H4 (cell line): ENCODE measurements around the gene AFTPH. TPM values are rescaled to one million over a fixed set of nuclear protein-coding genes. Genes with fewer than 3 reads are reported as not detected.

Experiments used
- DNase-seq: peaks from one replicate; pipeline ENCODE4 v3.0.0-alpha.2; 2015; ENCODE audit warnings: low spot score
- total RNA-seq: library from RNA; depleted of rRNA; stranded (reverse); fragments of >200 nt; shearing (Covaris generic); gene quantifications from 2 replicates; pipeline ENCODE4 v1.2.3, GENCODE V29; 2014

Gene AFTPH
- total RNA-seq, 1 experiment from 2014 or later: 23.3 TPM

GRCh38 chr2:64587561-64587960 is 63.4 kb downstream of the AFTPH start:
- DNase-seq: no peak

GRCh38 chr2:64591188-64591587 is 67.1 kb downstream of the AFTPH start:
- DNase-seq: no peak

GRCh38 chr2:64593035-64593655 is 69.0 kb downstream of the AFTPH start:
- no peak for DNase-seq

- no peak for DNase-seq
Observed at GRCh38 chr2:64594226-64594989, 70.3 kb downstream of the AFTPH start.

GRCh38 chr2:64595397-64596176 is 71.5 kb downstream of the AFTPH start:
- DNase-seq: no peak

- no peak for DNase-seq
Observed at GRCh38 chr2:64598226-64598625, 74.1 kb downstream of the AFTPH start.

- no peak for DNase-seq
Observed at GRCh38 chr2:64599469-64599868, 75.3 kb downstream of the AFTPH start.

GRCh38 chr2:64601034-64601754 is 77.1 kb downstream of the AFTPH start:
- no peak for DNase-seq

- no peak for DNase-seq
Observed at GRCh38 chr2:64601785-64602391, 77.8 kb downstream of the AFTPH start.

GRCh38 chr2:64602436-64602835 is 78.3 kb downstream of the AFTPH start:
- DNase-seq: no peak

GRCh38 chr2:64604155-64604554 is 80.0 kb downstream of the AFTPH start:
- no peak for DNase-seq

- no peak for DNase-seq
Observed at GRCh38 chr2:64605026-64605471, 80.9 kb downstream of the AFTPH start.

- no peak for DNase-seq
Observed at GRCh38 chr2:64605991-64606478, 81.9 kb downstream of the AFTPH start.

GRCh38 chr2:64606479-64607363 is 82.6 kb downstream of the AFTPH start:
- DNase-seq: no peak

- no peak for DNase-seq
Observed at GRCh38 chr2:64607381-64608304, 83.5 kb downstream of the AFTPH start.

GRCh38 chr2:64608867-64609226 is 84.7 kb downstream of the AFTPH start:
- no peak for DNase-seq

- no peak for DNase-seq
Observed at GRCh38 chr2:64609227-64609941, 85.3 kb downstream of the AFTPH start.

GRCh38 chr2:64609942-64610281 is 85.8 kb downstream of the AFTPH start:
- no peak for DNase-seq
